ENCODE measurements around the gene RPTOR. TPM values are rescaled to one million over a fixed set of nuclear protein-coding genes. Genes with fewer than 3 reads are reported as not detected.

RPTOR gene
- total and polyA plus RNA-seq, 2 donors: 8.1 to 10.3 TPM

DNA sequence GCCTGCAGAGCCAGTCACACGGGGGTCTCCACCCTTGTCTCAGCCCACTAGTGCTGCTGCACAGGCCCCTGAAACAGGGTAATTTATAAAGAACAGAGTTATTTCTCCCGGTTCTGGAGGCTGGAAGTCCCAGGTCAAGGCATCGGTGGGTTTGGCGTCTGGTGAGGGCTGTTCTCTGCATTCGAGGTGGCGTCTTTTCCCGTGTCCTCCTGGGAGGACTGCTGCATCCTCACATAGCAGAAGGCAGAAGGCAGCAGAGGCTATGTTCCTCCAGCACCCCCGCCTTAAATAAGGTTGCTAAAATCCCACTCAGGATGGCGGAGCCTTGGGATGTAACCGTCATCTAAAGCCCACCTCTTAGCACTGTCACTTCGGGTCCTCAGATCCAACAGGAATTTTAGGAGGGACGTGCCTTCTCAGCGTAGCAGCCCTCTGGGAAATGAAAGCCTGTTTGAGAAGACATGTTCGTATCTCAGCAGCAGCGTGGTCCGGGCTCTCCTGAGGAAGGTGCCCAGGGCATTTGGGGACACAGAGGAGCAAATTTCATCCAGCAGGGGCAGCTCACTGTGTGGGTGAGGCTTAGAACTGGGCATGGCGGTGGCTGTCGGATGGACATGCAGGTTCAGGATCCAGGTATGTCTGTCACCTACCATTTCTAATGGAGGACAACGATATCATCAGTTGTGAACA, 225.4 kb downstream of the RPTOR start:
- WGBS: 92% methylated on average over 19 of the region's 19 CpGs
- H3K9me3 ChIP-seq (ENCODE audit: control insufficient read depth in 2 of 2, insufficient read depth in 1 of 2, low read length in 1 of 2): peaks cover 0 to 8% of the 10 kb centered on the region in 2 donors
- no peaks in the 10 kb centered on the region for H3K27me3 ChIP-seq (ENCODE audit: control insufficient read depth in 2 of 2, insufficient read depth in 1 of 2, low read length in 1 of 2)

DNA sequence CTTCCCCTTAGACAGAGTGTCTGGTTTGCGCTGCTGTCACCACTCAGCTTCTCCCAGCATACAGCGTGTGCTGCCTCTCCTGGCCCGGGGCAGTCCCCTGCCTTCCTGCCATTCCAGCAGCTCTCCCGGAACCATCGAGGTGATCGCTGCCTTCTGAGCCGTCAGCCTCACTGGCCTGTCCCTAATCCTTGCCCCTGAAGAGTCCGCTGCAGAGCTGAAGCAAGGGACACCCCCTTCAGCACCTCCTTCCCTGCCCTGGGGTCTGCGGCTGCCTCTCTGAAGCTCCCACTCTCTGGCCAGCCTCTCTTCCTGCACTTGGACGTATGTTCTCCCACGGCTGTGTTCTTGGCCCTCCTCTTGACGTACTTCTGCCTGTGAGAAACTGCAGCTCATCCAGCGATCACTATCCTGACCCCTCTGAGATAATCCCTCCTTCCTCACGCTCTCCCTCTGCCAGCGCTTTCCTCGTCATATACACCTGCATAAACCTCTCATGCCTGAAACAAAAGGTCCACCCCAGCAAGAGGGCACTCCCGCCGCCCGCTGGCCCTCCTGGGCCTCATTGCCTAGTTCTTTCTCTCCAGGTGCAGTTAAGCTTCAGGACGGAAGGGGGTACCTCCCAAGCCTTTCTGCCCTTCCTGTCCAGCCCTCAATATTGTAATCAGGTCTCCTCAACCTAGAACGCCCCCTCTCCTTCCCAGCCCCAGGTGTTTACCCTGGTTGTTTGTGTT, 226.4 kb downstream of the RPTOR start:
- H3K27me3 ChIP-seq (ENCODE audit: control insufficient read depth in 2 of 2, insufficient read depth in 1 of 2, low read length in 1 of 2): no peaks in the 10 kb centered on the region
- peaks cover 0 to 8% of the 10 kb centered on the region in 2 donors for H3K9me3 ChIP-seq (ENCODE audit: control insufficient read depth in 2 of 2, insufficient read depth in 1 of 2, low read length in 1 of 2)
- peaks cover 61 to 95% of the 10 kb centered on the region in 2 donors for H3K4me1 ChIP-seq (ENCODE audit: control insufficient read depth in 2 of 2, insufficient read depth in 2 of 2, low read length in 2 of 2)
- H3K36me3 ChIP-seq (ENCODE audit: control insufficient read depth in 2 of 2, insufficient read depth in 2 of 2, low read length in 1 of 2): peaks cover 7 to 33% of the 10 kb centered on the region in 2 donors
- H3K27ac ChIP-seq (ENCODE audit: low read depth in 1 of 2, low read length in 1 of 2): peak overlapping the region; percentile 43 to 96
- no peak overlapping the region for H3K4me3 ChIP-seq (ENCODE audit: low read length in 2 of 2)
- DNase-seq (ENCODE audit: low read depth in 6 of 9, low spot score in 9 of 9): peak in 1 of 9 donors; percentile 33
- 93% methylated on average over 21 of the region's 21 CpGs for WGBS

More for the DNA sequence above, 225.4 kb downstream of the RPTOR start:
- peak overlapping the region in 1 of 2 donors; percentile 96 for H3K27ac ChIP-seq (ENCODE audit: low read depth in 1 of 2, low read length in 1 of 2)
- peaks cover 7 to 38% of the 10 kb centered on the region in 2 donors for H3K36me3 ChIP-seq (ENCODE audit: control insufficient read depth in 2 of 2, insufficient read depth in 2 of 2, low read length in 1 of 2)
- no peak for DNase-seq (ENCODE audit: low read depth in 6 of 9, low spot score in 9 of 9)
- no peak overlapping the region for H3K4me3 ChIP-seq (ENCODE audit: low read length in 2 of 2)
- H3K4me1 ChIP-seq (ENCODE audit: control insufficient read depth in 2 of 2, insufficient read depth in 2 of 2, low read length in 2 of 2): peaks cover 62 to 95% of the 10 kb centered on the region in 2 donors

DNA sequence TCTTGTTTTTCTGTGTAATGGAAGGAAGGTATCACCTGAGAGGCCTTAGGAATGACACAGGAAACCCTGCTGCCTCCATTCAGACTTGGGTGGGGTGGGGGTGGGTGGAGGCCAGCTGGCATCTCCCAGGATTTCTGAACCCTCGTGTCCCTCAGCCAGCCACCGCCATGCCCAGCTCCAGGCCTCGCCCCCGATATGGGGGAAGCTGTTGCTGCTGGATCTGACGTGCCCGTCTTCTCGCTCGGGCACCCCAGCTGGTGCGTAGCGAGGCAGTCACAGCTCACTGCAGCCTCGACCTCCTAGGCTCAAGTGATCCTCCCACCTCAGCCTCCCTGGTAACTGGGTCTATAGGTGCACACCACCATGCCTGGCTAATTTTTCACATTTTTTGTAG, 227.0 kb downstream of the RPTOR start:
- no peak overlapping the region for H3K4me3 ChIP-seq (ENCODE audit: low read length in 2 of 2)
- peaks cover 56 to 95% of the 10 kb centered on the region in 2 donors for H3K4me1 ChIP-seq (ENCODE audit: control insufficient read depth in 2 of 2, insufficient read depth in 2 of 2, low read length in 2 of 2)
- no peak for DNase-seq (ENCODE audit: low read depth in 6 of 9, low spot score in 9 of 9)
- H3K36me3 ChIP-seq (ENCODE audit: control insufficient read depth in 2 of 2, insufficient read depth in 2 of 2, low read length in 1 of 2): peaks cover 7 to 36% of the 10 kb centered on the region in 2 donors
- peaks cover 0 to 8% of the 10 kb centered on the region in 2 donors for H3K9me3 ChIP-seq (ENCODE audit: control insufficient read depth in 2 of 2, insufficient read depth in 1 of 2, low read length in 1 of 2)
- peak overlapping the region; percentile 43 to 96 for H3K27ac ChIP-seq (ENCODE audit: low read depth in 1 of 2, low read length in 1 of 2)
- WGBS: 85% methylated on average over 11 of the region's 11 CpGs
- H3K27me3 ChIP-seq (ENCODE audit: control insufficient read depth in 2 of 2, insufficient read depth in 1 of 2, low read length in 1 of 2): no peaks in the 10 kb centered on the region

DNA sequence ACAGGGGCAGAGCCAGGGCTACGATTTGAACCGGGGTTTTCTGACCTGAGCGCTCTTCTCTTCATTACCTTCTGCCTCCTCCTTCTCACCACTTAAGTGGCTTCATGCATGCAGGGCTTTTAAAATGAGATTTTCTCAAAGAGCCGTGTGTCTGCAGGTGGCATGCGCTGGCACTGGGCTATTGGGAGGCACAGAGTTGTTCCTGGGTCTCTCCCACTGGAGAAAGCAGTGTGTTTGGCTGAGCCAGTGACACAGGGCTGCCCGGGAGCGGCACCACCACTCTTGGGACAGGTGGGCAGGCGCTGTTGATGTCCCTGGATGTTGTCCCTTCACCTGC, 228.2 kb downstream of the RPTOR start:
- no peaks in the 10 kb centered on the region for H3K27me3 ChIP-seq (ENCODE audit: control insufficient read depth in 2 of 2, insufficient read depth in 1 of 2, low read length in 1 of 2)
- WGBS: 59% methylated on average over 8 of the region's 8 CpGs
- no peak for DNase-seq (ENCODE audit: low read depth in 6 of 9, low spot score in 9 of 9)
- H3K36me3 ChIP-seq (ENCODE audit: control insufficient read depth in 2 of 2, insufficient read depth in 2 of 2, low read length in 1 of 2): peaks cover 7 to 42% of the 10 kb centered on the region in 2 donors
- peak overlapping the region in 1 of 2 donors; percentile 32 for H3K4me3 ChIP-seq (ENCODE audit: low read length in 2 of 2)
- peaks cover 54 to 90% of the 10 kb centered on the region in 2 donors for H3K4me1 ChIP-seq (ENCODE audit: control insufficient read depth in 2 of 2, insufficient read depth in 2 of 2, low read length in 2 of 2)
- H3K27ac ChIP-seq (ENCODE audit: low read depth in 1 of 2, low read length in 1 of 2): peak overlapping the region; percentile 85 to 96
- peaks cover 0 to 8% of the 10 kb centered on the region in 2 donors for H3K9me3 ChIP-seq (ENCODE audit: control insufficient read depth in 2 of 2, insufficient read depth in 1 of 2, low read length in 1 of 2)

DNA sequence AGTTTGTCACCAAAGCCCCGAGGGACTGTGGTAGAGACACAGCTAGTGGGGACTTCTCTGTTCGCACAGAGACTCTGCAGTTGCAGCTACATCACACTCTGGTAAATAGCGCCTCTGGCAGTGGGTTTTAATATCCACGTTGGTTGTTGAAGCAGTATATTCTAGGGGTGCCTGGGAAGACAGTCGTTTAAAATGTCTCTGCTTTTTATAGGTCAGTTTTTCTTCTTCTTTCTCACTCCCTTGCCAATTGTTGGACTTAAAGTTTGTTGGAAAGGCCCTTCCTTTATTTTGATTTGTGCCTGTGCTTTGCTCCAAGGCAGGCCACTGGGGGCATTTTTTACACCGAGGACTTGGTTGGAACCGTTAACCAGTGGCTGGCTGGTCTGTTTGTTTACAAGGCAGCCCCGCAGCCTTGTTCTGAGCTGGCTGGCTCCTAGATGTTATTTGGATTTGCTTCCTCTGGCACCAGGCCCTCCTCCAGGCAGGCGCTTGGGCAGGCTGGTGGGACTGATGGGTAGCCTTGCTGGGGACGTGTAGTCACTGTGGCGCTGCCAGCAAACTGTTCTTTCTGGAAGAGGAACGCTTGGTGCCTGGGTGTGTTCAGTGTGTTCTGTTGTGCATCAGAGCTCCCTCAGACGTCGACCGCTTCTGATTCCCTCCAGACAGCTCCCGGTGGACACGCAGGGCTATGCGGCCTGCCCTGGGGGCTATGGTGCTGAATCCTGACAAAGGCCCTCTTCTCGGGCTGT, 228.8 kb downstream of the RPTOR start:
- H3K4me1 ChIP-seq (ENCODE audit: control insufficient read depth in 2 of 2, insufficient read depth in 2 of 2, low read length in 2 of 2): peaks cover 54 to 86% of the 10 kb centered on the region in 2 donors
- 62% methylated on average over 19 of the region's 19 CpGs for WGBS
- H3K27me3 ChIP-seq (ENCODE audit: control insufficient read depth in 2 of 2, insufficient read depth in 1 of 2, low read length in 1 of 2): no peaks in the 10 kb centered on the region
- peak overlapping the region; percentile 14 to 32 for H3K4me3 ChIP-seq (ENCODE audit: low read length in 2 of 2)
- H3K36me3 ChIP-seq (ENCODE audit: control insufficient read depth in 2 of 2, insufficient read depth in 2 of 2, low read length in 1 of 2): peaks cover 7 to 44% of the 10 kb centered on the region in 2 donors
- peak overlapping the region; percentile 85 to 96 for H3K27ac ChIP-seq (ENCODE audit: low read depth in 1 of 2, low read length in 1 of 2)
- peaks cover 0 to 8% of the 10 kb centered on the region in 2 donors for H3K9me3 ChIP-seq (ENCODE audit: control insufficient read depth in 2 of 2, insufficient read depth in 1 of 2, low read length in 1 of 2)
- peak in 2 of 9 donors; percentile 69 to 88 for DNase-seq (ENCODE audit: low read depth in 6 of 9, low spot score in 9 of 9)

DNA sequence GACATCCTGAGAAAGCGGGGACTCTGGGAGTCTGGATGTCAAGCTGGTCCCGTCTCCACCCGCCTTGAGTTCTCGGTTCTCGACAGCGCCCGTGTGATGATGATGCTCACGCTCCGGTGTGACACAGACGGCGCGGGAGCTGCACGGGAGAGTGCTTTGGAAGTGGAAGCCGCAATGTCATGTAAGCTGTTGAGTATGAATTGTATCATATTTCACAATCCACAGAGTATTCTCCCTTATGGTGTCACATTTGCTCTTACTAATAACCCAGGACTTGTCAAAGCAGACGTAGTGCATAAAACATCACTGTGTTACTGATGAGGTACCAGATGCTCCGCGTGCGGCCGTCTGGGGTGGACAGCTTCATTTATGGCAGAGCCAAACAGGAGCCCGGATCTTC, 229.5 kb downstream of the RPTOR start:
- H3K4me1 ChIP-seq (ENCODE audit: control insufficient read depth in 2 of 2, insufficient read depth in 2 of 2, low read length in 2 of 2): peaks cover 54 to 86% of the 10 kb centered on the region in 2 donors
- peak overlapping the region; percentile 22 to 43 for H3K4me3 ChIP-seq (ENCODE audit: low read length in 2 of 2)
- peaks cover 10 to 44% of the 10 kb centered on the region in 2 donors for H3K36me3 ChIP-seq (ENCODE audit: control insufficient read depth in 2 of 2, insufficient read depth in 2 of 2, low read length in 1 of 2)
- no peaks in the 10 kb centered on the region for H3K27me3 ChIP-seq (ENCODE audit: control insufficient read depth in 2 of 2, insufficient read depth in 1 of 2, low read length in 1 of 2)
- 93% methylated on average over 20 of the region's 20 CpGs for WGBS
- DNase-seq (ENCODE audit: low read depth in 6 of 9, low spot score in 9 of 9): no peak
- H3K27ac ChIP-seq (ENCODE audit: low read depth in 1 of 2, low read length in 1 of 2): peak overlapping the region; percentile 95 to 96
- H3K9me3 ChIP-seq (ENCODE audit: control insufficient read depth in 2 of 2, insufficient read depth in 1 of 2, low read length in 1 of 2): peaks cover 0 to 8% of the 10 kb centered on the region in 2 donors

DNA sequence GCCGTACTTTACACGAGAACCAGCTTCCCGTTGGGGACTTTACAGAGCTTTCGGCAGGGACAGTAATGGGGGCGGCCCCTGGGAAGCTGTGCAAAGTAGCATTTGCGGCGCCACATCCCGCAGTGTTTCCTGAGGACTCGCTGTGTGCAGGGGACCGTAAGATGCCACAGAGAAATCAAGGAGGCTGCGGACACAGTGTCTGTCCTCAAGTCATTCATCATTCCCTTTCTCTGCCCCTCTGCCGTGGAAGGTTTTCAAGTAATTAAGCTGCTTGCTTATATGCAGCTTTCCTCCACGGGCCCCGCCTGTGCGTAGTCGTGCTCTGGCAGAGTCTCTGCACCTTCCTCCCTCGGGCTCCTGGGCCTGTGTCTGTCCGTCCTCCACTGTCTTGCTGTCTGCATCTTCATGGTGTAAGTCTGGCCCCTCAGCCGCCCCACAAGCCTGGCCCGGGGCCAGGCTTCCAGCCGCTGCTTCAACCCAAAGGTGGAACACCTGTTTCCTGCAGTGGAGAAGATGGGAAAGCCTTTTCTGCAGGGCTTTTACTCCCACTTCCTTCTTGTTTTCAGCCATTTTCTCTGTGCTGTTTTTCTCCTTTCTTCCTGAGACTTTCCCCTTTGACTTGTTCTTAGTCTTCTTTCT, 230.1 kb downstream of the RPTOR start:
- H3K27me3 ChIP-seq (ENCODE audit: control insufficient read depth in 2 of 2, insufficient read depth in 1 of 2, low read length in 1 of 2): no peaks in the 10 kb centered on the region
- H3K27ac ChIP-seq (ENCODE audit: low read depth in 1 of 2, low read length in 1 of 2): peak overlapping the region; percentile 95 to 96
- H3K4me3 ChIP-seq (ENCODE audit: low read length in 2 of 2): peak overlapping the region; percentile 22 to 43
- H3K9me3 ChIP-seq (ENCODE audit: control insufficient read depth in 2 of 2, insufficient read depth in 1 of 2, low read length in 1 of 2): peaks cover 0 to 8% of the 10 kb centered on the region in 2 donors
- H3K36me3 ChIP-seq (ENCODE audit: control insufficient read depth in 2 of 2, insufficient read depth in 2 of 2, low read length in 1 of 2): peaks cover 14 to 48% of the 10 kb centered on the region in 2 donors
- WGBS: 6% methylated on average over 21 of the region's 21 CpGs
- peaks cover 48 to 86% of the 10 kb centered on the region in 2 donors for H3K4me1 ChIP-seq (ENCODE audit: control insufficient read depth in 2 of 2, insufficient read depth in 2 of 2, low read length in 2 of 2)
- peak in 2 of 9 donors; percentile 44 to 73 for DNase-seq (ENCODE audit: low read depth in 6 of 9, low spot score in 9 of 9)

DNA sequence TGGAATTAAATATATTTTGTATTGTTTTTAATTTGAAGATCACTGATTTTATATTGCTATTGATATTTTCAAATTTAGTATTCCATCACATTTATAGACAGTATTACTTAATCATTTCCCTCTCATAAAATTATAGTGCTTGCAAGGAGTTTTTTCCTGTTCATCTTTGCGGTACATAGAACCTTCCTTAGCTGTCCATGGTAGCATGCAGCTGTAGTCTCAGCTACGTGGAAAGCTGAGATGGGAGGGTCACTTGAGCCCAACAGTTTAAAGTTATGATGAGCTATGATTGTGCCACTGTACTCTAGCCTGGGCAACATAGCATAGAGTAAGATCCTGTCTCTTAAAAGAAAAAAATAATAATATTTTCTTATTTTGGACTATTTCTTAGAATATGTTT, 231.2 kb downstream of the RPTOR start:
- 82% methylated on average over 2 of the region's 2 CpGs for whole genome bisulfite sequencing
- H3K9me3 ChIP-seq (ENCODE audit: control insufficient read depth in 2 of 2, insufficient read depth in 1 of 2, low read length in 1 of 2): peaks cover 0 to 8% of the 10 kb centered on the region in 2 donors
- DNase-seq (ENCODE audit: low read depth in 6 of 9, low spot score in 9 of 9): no peak
- peak overlapping the region; percentile 61 to 96 for H3K27ac ChIP-seq (ENCODE audit: low read depth in 1 of 2, low read length in 1 of 2)
- H3K4me3 ChIP-seq (ENCODE audit: low read length in 2 of 2): no peak overlapping the region
- no peaks in the 10 kb centered on the region for H3K27me3 ChIP-seq (ENCODE audit: control insufficient read depth in 2 of 2, insufficient read depth in 1 of 2, low read length in 1 of 2)
- H3K36me3 ChIP-seq (ENCODE audit: control insufficient read depth in 2 of 2, insufficient read depth in 2 of 2, low read length in 1 of 2): peaks cover 16 to 46% of the 10 kb centered on the region in 2 donors
- H3K4me1 ChIP-seq (ENCODE audit: control insufficient read depth in 2 of 2, insufficient read depth in 2 of 2, low read length in 2 of 2): peaks cover 53 to 86% of the 10 kb centered on the region in 2 donors

Data from thymus (tissue), 11 donors.